DMS79 (cell line): Measurements from ENCODE around the gene FOXL3.

Source experiments
- DNase-seq: peaks from one replicate; lab custom pipeline; 2025; lab: John Stamatoyannopoulos, UW

FOXL3 gene

DNA sequence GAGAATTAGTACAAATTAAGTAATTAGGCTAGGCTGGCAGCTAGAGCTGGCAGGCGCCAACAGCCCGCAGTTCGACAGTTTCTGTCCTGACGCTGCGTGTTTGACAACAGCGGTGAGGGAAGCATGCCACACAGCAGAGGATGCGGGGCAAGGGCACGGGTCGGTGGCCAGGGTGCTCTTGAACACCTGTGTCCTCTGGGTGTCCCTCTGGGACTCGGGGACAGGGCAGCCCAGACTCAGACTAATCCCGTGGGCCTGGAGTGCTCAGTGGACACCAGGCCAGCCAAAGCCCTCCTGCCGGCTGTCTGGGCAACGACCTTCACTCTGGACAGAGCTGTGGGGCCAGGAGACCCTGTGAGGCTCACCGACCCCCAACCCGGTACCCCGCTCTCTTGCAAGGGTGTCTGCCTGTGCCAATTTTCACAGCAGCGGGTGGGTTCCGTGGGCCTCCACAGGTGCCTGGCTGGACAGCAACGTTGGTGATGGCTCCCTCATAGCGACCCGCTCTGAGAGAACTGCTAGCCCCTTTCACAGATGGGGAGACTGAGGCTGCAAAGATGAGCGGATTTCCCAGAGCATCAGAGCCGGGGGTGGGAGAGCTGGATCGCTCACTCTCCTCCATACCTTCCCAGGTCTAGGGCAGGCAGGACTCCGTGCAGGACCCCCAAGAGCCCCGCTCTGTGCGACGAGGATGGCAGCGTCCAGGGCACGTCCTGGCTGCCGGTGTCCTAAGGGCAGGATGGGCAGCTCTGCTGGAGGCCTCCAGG lies 48.5 kb downstream of the FOXL3 start:
- DNase-seq = no peak

DNA sequence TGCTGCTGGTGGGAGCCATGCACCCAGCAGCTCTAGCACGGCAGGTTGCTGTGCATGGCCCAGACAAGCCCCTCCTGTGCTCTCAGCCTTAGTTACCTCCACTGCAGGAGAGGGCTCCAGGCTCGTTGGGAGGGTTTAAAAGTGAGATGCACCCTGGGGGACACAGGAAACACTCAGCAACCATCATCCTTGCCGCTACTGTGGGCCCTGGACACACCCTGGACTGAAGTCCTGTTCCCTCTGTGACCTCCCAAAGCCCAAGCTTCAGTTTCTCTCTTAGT lies 49.0 kb downstream of the FOXL3 start:
- no peak for DNase-seq

DNA sequence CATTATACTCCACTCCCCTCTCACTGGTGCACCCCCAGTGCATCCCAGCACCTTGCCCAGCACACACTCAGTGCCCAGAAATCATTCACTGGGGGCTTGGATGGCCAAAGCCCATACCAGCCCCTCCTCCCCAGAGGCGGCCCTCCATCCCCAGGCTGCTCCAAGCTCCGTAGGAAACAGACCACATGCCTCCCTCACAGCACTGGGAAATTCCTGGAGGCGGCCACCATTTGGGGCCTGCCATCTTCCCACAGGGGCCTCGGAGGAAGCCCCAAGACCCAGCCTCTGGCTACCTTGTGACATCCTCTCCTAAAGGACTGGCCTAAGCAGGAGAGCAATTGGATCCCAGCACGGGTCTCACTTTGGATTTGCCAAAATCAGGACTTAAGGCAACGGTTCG lies 49.7 kb downstream of the FOXL3 start:
- DNase-seq = no peak

DNA sequence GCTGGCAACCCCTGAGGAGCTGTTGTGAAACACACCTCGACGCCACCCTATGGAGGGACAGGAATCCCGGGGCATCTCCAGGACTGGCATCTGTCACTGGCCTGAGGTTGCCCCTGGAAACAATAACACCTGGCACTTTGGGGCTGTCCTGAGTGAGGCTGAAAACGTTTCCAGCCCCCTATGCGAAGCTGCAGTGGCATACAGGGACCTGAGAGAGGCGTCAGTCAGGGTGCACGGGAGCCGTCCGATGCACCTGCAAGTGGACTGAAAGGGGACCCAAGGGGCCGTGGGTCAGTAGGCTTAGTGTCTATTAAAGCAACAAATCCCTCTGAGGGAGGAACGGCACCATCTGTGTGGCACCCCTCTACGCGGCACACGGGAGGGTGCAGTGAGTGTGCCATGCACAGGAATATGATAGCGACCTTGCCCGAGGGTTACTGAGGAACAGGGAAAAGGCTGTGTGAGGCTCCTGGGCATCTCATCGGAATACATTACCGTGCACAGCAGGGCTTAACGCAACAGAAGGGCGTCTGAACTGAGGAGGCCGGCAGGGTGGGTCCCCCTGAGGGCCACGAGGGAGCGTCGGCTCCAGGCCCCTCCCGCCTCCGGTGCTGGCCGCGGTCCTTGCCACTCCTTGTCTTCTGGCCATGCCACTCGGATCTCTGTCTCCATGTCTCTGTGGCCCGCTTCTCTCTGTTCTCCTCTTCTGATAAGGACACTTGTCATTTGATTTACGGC lies 50.4 kb downstream of the FOXL3 start:
- DNase-seq = no peak
